ENCODE data around the gene VPS13A.

The VPS13A gene

GRCh38 chr9:77177143-77177893 lies at the start of gene VPS13A:
TSS of gene VPS13A (plus strand) at chr9:77177534. CDS start at chr9:77177705, 171 bp downstream.
- DNase-seq: peak; percentile 93 to 96

GRCh38 chr9:77128125-77128789 lies 49.1 kb upstream of the VPS13A start:
- no peak for DNase-seq

GRCh38 chr9:77131399-77131798 lies 45.9 kb upstream of the VPS13A start:
- no peak for DNase-seq

- DNase-seq: no peak
Observed at GRCh38 chr9:77133011-77133410, 44.3 kb upstream of the VPS13A start.

- no peak for DNase-seq
Observed at GRCh38 chr9:77142366-77142765, 35.0 kb upstream of the VPS13A start.

GRCh38 chr9:77149879-77150278 lies 27.5 kb upstream of the VPS13A start:
- no peak for DNase-seq

GRCh38 chr9:77152289-77152688 lies 25.0 kb upstream of the VPS13A start:
- DNase-seq: no peak

GRCh38 chr9:77156646-77157371 lies 20.5 kb upstream of the VPS13A start:
- no peak for DNase-seq

GRCh38 chr9:77158772-77159513 lies 18.4 kb upstream of the VPS13A start:
- no peak for DNase-seq

GRCh38 chr9:77161191-77161590 lies 16.1 kb upstream of the VPS13A start:
- DNase-seq: no peak

GRCh38 chr9:77161966-77162365 lies 15.4 kb upstream of the VPS13A start:
- DNase-seq: no peak

GRCh38 chr9:77162366-77162765 lies 15.0 kb upstream of the VPS13A start:
- DNase-seq: no peak

GRCh38 chr9:77163884-77164283 lies 13.4 kb upstream of the VPS13A start:
- DNase-seq: no peak

- DNase-seq: no peak
Observed at GRCh38 chr9:77166193-77166592, 11.1 kb upstream of the VPS13A start.

- no peak for DNase-seq
Observed at GRCh38 chr9:77170991-77171699, 6.2 kb upstream of the VPS13A start.

- no peak for DNase-seq
Observed at GRCh38 chr9:77175151-77175550, 2.2 kb upstream of the VPS13A start.

GRCh38 chr9:77176106-77176505 lies 1.2 kb upstream of the VPS13A start:
- DNase-seq: no peak

- no peak for DNase-seq
Observed at GRCh38 chr9:77176686-77177142, 620 bp upstream of the VPS13A start.

GRCh38 chr9:77177894-77178794 lies 810 bp downstream of the VPS13A start:
- DNase-seq: peak in 1 of 2 experiments; percentile 25

GRCh38 chr9:77180056-77180455 lies 2.7 kb downstream of the VPS13A start:
- no peak for DNase-seq

- DNase-seq: no peak
Observed at GRCh38 chr9:77183581-77183980, 6.2 kb downstream of the VPS13A start.

Measured in NCI-H1930 (cell line).